Measurements from ENCODE around the gene THSD4.

The THSD4 gene

DNA sequence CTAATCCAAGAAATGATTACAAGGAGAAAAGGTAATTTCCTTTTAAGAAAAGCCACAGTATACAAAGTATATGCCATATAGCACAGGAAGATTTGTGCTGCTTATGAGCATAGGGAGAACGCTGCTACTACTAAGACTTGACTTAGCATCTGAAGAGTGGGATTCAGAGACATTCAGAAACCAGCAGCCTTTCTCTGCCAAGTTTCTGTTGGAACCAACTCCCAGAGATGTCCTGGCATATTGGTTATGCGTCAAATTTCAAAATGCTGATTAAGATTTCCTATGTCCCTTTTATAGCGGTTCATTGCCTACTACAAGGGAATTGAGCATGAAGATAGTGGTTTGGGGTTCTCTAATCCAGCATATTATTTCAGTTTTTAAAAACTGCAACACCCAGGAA lies 700.0 kb downstream of the THSD4 start:
- Histone ChIP-seq H2BK120ac (ENCODE audit: low read depth, low read length) (no peak overlapping the region), H3K27me3 (ENCODE audit: control insufficient read depth in 1 of 2, insufficient read depth in 1 of 2, low read length in 2 of 2) (peaks cover 0 to 4% of the 10 kb centered on the region in 2 experiments), H2AFZ (ENCODE audit: low read depth, low read length) (no peak overlapping the region), H3K27ac (ENCODE audit: low read length, poor library complexity, severe bottlenecking) (no peak overlapping the region), H3K4me2 (ENCODE audit: low read length, poor library complexity, severe bottlenecking) (no peak overlapping the region), H2BK15ac (ENCODE audit: low read depth, poor library complexity, severe bottlenecking) (no peak overlapping the region), H3K4me1 (ENCODE audit: control insufficient read depth, insufficient read depth, low read depth, low read length) (peaks cover 5% of the 10 kb centered on the region), H2AK5ac (ENCODE audit: low read length, severe bottlenecking) (no peak overlapping the region), H3K4me3 (ENCODE audit: insufficient read depth in 1 of 2, low read depth in 1 of 2, low read length in 2 of 2) (no peak overlapping the region), H3K14ac (ENCODE audit: low read length in 2 of 2) (no peak overlapping the region), H3K18ac (ENCODE audit: low read depth in 1 of 2, low read length in 2 of 2) (no peak overlapping the region), H4K91ac (ENCODE audit: low read length) (no peak overlapping the region), H3K4ac (ENCODE audit: low read depth in 1 of 2, low read length in 2 of 2) (no peak overlapping the region), H3K79me1 (replicated peaks; ENCODE audit: low read length, poor library complexity, severe bottlenecking) (no peaks in the 10 kb centered on the region), H2BK12ac (ENCODE audit: low read length in 2 of 2) (no peak overlapping the region), H4K8ac (ENCODE audit: low read length) (no peak overlapping the region), H3K9me3 (ENCODE audit: control insufficient read depth, low read length) (peaks cover 29% of the 10 kb centered on the region), H2BK5ac (ENCODE audit: low read depth, low read length, poor library complexity, severe bottlenecking) (no peak overlapping the region), H3K23ac (ENCODE audit: low read length in 2 of 2) (no peak overlapping the region), H3K9ac (ENCODE audit: low read length) (no peak overlapping the region), H3K36me3 (ENCODE audit: control insufficient read depth in 1 of 2, insufficient read depth in 2 of 2, low read depth in 1 of 2, low read length in 2 of 2) (peaks cover 10 to 27% of the 10 kb centered on the region in 2 experiments)
- 100% methylated on average over 2 of the region's 3 CpGs for WGBS
- no peak for DNase-seq

DNA sequence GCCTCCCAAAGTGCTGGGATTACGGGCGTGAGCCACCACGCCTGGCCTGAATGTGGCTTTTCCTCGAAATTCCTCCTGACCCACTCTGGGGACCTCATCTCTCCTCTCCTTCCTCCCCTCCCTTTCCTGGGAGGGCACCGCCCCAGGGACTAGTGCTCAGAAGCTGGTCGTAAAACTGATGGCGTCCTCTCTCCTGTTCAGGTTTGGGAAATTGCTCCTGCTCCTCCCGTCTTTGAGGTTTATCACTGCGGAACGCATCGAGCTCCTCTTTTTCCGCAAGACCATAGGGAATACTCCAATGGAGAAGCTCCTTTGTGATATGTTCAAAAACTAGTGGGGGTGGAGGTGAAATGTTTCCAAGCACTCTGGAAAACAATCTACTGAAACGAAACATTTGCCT lies 702.1 kb downstream of the THSD4 start:
- Histone ChIP-seq H2BK15ac (ENCODE audit: low read depth, poor library complexity, severe bottlenecking) (no peak overlapping the region), H2AK5ac (ENCODE audit: low read length, severe bottlenecking) (no peak overlapping the region), H2BK12ac (ENCODE audit: low read length in 2 of 2) (no peak overlapping the region), H3K9ac (ENCODE audit: low read length) (no peak overlapping the region), H2BK5ac (ENCODE audit: low read depth, low read length, poor library complexity, severe bottlenecking) (no peak overlapping the region), H3K36me3 (ENCODE audit: control insufficient read depth in 1 of 2, insufficient read depth in 2 of 2, low read depth in 1 of 2, low read length in 2 of 2) (peaks cover 16 to 28% of the 10 kb centered on the region in 2 experiments), H3K4me3 (ENCODE audit: insufficient read depth in 1 of 2, low read depth in 1 of 2, low read length in 2 of 2) (peak overlapping the region in 1 of 2 experiments; percentile 14), H3K14ac (ENCODE audit: low read length in 2 of 2) (no peak overlapping the region), H2BK120ac (ENCODE audit: low read depth, low read length) (no peak overlapping the region), H3K23ac (ENCODE audit: low read length in 2 of 2) (no peak overlapping the region), H3K4ac (ENCODE audit: low read depth in 1 of 2, low read length in 2 of 2) (no peak overlapping the region), H4K8ac (ENCODE audit: low read length) (no peak overlapping the region), H3K27me3 (ENCODE audit: control insufficient read depth in 1 of 2, insufficient read depth in 1 of 2, low read length in 2 of 2) (no peaks in the 10 kb centered on the region), H3K79me1 (replicated peaks; ENCODE audit: low read length, poor library complexity, severe bottlenecking) (no peaks in the 10 kb centered on the region), H3K4me2 (ENCODE audit: low read length, poor library complexity, severe bottlenecking) (no peak overlapping the region), H3K9me3 (ENCODE audit: control insufficient read depth, low read length) (peaks cover 48% of the 10 kb centered on the region), H3K27ac (ENCODE audit: low read length, poor library complexity, severe bottlenecking) (no peak overlapping the region), H2AFZ (ENCODE audit: low read depth, low read length) (no peak overlapping the region), H4K91ac (ENCODE audit: low read length) (no peak overlapping the region), H3K4me1 (ENCODE audit: control insufficient read depth, insufficient read depth, low read depth, low read length) (no peaks in the 10 kb centered on the region), H3K18ac (ENCODE audit: low read depth in 1 of 2, low read length in 2 of 2) (no peak overlapping the region)
- DNase-seq, result no peak
- WGBS, result 94% methylated on average over 13 of the region's 13 CpGs

DNA sequence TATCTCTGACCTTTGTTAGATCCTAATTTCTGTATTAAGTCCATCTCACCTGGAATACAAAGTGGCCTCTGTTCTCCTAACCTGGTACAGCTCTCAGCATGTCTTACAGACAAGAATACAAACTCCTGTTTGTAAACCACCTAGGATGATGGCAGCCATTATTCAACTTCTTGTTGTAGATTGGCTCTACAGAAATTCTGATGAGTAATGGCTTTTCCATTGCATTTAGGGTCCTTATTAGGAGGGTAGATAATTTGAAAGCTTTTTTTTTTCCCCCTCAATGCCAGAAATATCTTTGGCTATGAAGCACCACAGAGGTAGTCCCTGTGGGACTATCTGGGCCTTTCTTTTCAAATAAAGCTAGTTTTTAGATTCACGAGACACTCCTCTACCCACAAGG lies 704.9 kb downstream of the THSD4 start:
- Histone ChIP-seq H3K4ac (ENCODE audit: low read depth in 1 of 2, low read length in 2 of 2) (no peak overlapping the region), H3K79me1 (replicated peaks; ENCODE audit: low read length, poor library complexity, severe bottlenecking) (no peaks in the 10 kb centered on the region), H2BK5ac (ENCODE audit: low read depth, low read length, poor library complexity, severe bottlenecking) (no peak overlapping the region), H3K23ac (ENCODE audit: low read length in 2 of 2) (no peak overlapping the region), H3K4me3 (ENCODE audit: insufficient read depth in 1 of 2, low read depth in 1 of 2, low read length in 2 of 2) (peak overlapping the region in 1 of 2 experiments; percentile 36), H4K8ac (ENCODE audit: low read length) (no peak overlapping the region), H3K18ac (ENCODE audit: low read depth in 1 of 2, low read length in 2 of 2) (no peak overlapping the region), H2BK120ac (ENCODE audit: low read depth, low read length) (no peak overlapping the region), H3K27me3 (ENCODE audit: control insufficient read depth in 1 of 2, insufficient read depth in 1 of 2, low read length in 2 of 2) (no peaks in the 10 kb centered on the region), H3K27ac (ENCODE audit: low read length, poor library complexity, severe bottlenecking) (no peak overlapping the region), H3K4me1 (ENCODE audit: control insufficient read depth, insufficient read depth, low read depth, low read length) (no peaks in the 10 kb centered on the region), H3K4me2 (ENCODE audit: low read length, poor library complexity, severe bottlenecking) (no peak overlapping the region), H2AFZ (ENCODE audit: low read depth, low read length) (no peak overlapping the region), H3K9me3 (ENCODE audit: control insufficient read depth, low read length) (peaks cover 76% of the 10 kb centered on the region), H3K36me3 (ENCODE audit: control insufficient read depth in 1 of 2, insufficient read depth in 2 of 2, low read depth in 1 of 2, low read length in 2 of 2) (peaks cover 16 to 53% of the 10 kb centered on the region in 2 experiments), H3K14ac (ENCODE audit: low read length in 2 of 2) (no peak overlapping the region), H2BK12ac (ENCODE audit: low read length in 2 of 2) (no peak overlapping the region), H2AK5ac (ENCODE audit: low read length, severe bottlenecking) (no peak overlapping the region), H2BK15ac (ENCODE audit: low read depth, poor library complexity, severe bottlenecking) (no peak overlapping the region), H4K91ac (ENCODE audit: low read length) (no peak overlapping the region), H3K9ac (ENCODE audit: low read length) (no peak overlapping the region)
- DNase-seq, result no peak
- WGBS, result no CpG with 5 or more reads among the region's 1 CpG

DNA sequence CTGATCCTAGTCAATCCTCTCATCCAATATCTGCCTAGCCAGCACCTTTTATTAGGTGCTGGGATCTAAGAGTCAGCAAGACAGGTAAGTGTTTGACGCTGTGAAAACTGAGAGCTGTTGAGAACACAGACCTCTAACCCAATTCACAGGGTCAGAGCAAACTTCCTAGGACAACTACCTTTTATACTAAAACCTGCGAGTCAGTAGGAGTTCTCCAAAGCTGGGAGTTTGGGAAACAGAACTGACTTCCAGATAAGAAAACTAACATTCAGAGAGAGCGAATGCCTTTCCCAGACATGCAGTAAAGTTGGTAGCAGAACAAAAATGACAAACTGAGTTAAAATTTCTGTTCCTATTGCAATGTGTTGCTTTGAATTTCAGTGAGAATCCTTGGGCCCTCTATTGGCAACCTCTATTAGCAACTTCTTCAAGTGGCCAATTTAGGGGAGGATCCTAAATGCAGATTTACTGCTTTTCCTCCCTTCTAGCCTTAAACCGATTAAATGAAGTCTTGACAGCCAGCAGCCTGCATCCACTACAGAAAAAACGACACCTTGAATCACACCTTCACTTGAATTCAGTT lies 706.4 kb downstream of the THSD4 start:
- 93% methylated on average over 5 of the region's 5 CpGs for WGBS
- Histone ChIP-seq H4K8ac (ENCODE audit: low read length) (no peak overlapping the region), H2AFZ (ENCODE audit: low read depth, low read length) (no peak overlapping the region)

More for the DNA sequence above, 706.4 kb downstream of the THSD4 start:
- H4K91ac ChIP-seq (ENCODE audit: low read length), result no peak overlapping the region
- H2BK12ac ChIP-seq (ENCODE audit: low read length in 2 of 2), result no peak overlapping the region
- no peak overlapping the region for H3K4ac ChIP-seq (ENCODE audit: low read depth in 1 of 2, low read length in 2 of 2)
- no peak overlapping the region for H3K14ac ChIP-seq (ENCODE audit: low read length in 2 of 2)
- peak overlapping the region in 1 of 2 experiments; percentile 49 for H3K4me3 ChIP-seq (ENCODE audit: insufficient read depth in 1 of 2, low read depth in 1 of 2, low read length in 2 of 2)
- no peak overlapping the region for H2AK5ac ChIP-seq (ENCODE audit: low read length, severe bottlenecking)
- H2BK15ac ChIP-seq (ENCODE audit: low read depth, poor library complexity, severe bottlenecking), result no peak overlapping the region
- H3K36me3 ChIP-seq (ENCODE audit: control insufficient read depth in 1 of 2, insufficient read depth in 2 of 2, low read depth in 1 of 2, low read length in 2 of 2), result peaks cover 20 to 68% of the 10 kb centered on the region in 2 experiments
- H3K79me1 ChIP-seq (replicated peaks; ENCODE audit: low read length, poor library complexity, severe bottlenecking), result peaks cover 1% of the 10 kb centered on the region
- no peak overlapping the region for H3K18ac ChIP-seq (ENCODE audit: low read depth in 1 of 2, low read length in 2 of 2)
- H3K23ac ChIP-seq (ENCODE audit: low read length in 2 of 2), result no peak overlapping the region
- no peak overlapping the region for H2BK120ac ChIP-seq (ENCODE audit: low read depth, low read length)
- no peak overlapping the region for H3K4me2 ChIP-seq (ENCODE audit: low read length, poor library complexity, severe bottlenecking)
- no peaks in the 10 kb centered on the region for H3K27me3 ChIP-seq (ENCODE audit: control insufficient read depth in 1 of 2, insufficient read depth in 1 of 2, low read length in 2 of 2)
- no peak for DNase-seq
- no peak overlapping the region for H3K27ac ChIP-seq (ENCODE audit: low read length, poor library complexity, severe bottlenecking)
- H3K9me3 ChIP-seq (ENCODE audit: control insufficient read depth, low read length), result peaks cover 90% of the 10 kb centered on the region
- H3K9ac ChIP-seq (ENCODE audit: low read length), result no peak overlapping the region
- H2BK5ac ChIP-seq (ENCODE audit: low read depth, low read length, poor library complexity, severe bottlenecking), result no peak overlapping the region
- no peaks in the 10 kb centered on the region for H3K4me1 ChIP-seq (ENCODE audit: control insufficient read depth, insufficient read depth, low read depth, low read length)
